IPS-18a (cell line): ENCODE results near the gene CTLA4.

Experiments used
- H3K27ac ChIP-seq: one replicate; pipeline ENCODE4 v1.5.1; 2013; ENCODE audit warnings: low read length
- H3K27me3 ChIP-seq: one replicate; pipeline ENCODE4 v1.6.1; 2013; ENCODE audit warnings: mild to moderate bottlenecking, low read length; ENCODE audit not compliant: control insufficient read depth, insufficient read depth
- H3K36me3 ChIP-seq: one replicate; pipeline ENCODE4 v1.6.1; 2013; ENCODE audit warnings: low read depth, low read length; ENCODE audit not compliant: control insufficient read depth
- H3K4me1 ChIP-seq: one replicate; pipeline ENCODE4 v1.6.1; 2013; ENCODE audit warnings: low read depth, low read length; ENCODE audit not compliant: control insufficient read depth
- H3K4me3 ChIP-seq: one replicate; pipeline ENCODE4 v1.5.1; 2013; ENCODE audit warnings: low read length
- H3K9ac ChIP-seq: one replicate; pipeline ENCODE4 v1.6.1; 2013; ENCODE audit warnings: mild to moderate bottlenecking, low read length, moderate library complexity
- H3K9me3 ChIP-seq: one replicate; pipeline ENCODE4 v1.6.1; 2013; ENCODE audit warnings: low read depth, low read length; ENCODE audit not compliant: control insufficient read depth

CTLA4 gene

GRCh38 chr2:203913947-203914346 is 46.4 kb downstream of the CTLA4 start:
- Histone ChIP-seq H3K4me3 (no peak overlapping the region), H3K36me3 (no peaks in the 10 kb centered on the region), H3K27ac (no peak overlapping the region), H3K27me3 (no peaks in the 10 kb centered on the region), H3K4me1 (no peaks in the 10 kb centered on the region), H3K9me3 (no peaks in the 10 kb centered on the region), H3K9ac (no peak overlapping the region)

GRCh38 chr2:203914546-203915182 is 47.1 kb downstream of the CTLA4 start:
- no peaks in the 10 kb centered on the region for H3K27me3 ChIP-seq
- H3K9ac ChIP-seq, result no peak overlapping the region
- no peaks in the 10 kb centered on the region for H3K4me1 ChIP-seq
- H3K27ac ChIP-seq, result no peak overlapping the region
- no peaks in the 10 kb centered on the region for H3K36me3 ChIP-seq
- no peaks in the 10 kb centered on the region for H3K9me3 ChIP-seq
- no peak overlapping the region for H3K4me3 ChIP-seq

- no peaks in the 10 kb centered on the region for H3K9me3 ChIP-seq
- no peaks in the 10 kb centered on the region for H3K36me3 ChIP-seq
- H3K4me1 ChIP-seq, result no peaks in the 10 kb centered on the region
- no peaks in the 10 kb centered on the region for H3K27me3 ChIP-seq
- no peak overlapping the region for H3K27ac ChIP-seq
- no peak overlapping the region for H3K9ac ChIP-seq
- H3K4me3 ChIP-seq, result no peak overlapping the region
Observed at GRCh38 chr2:203915256-203915655, 47.7 kb downstream of the CTLA4 start.

- H3K9ac ChIP-seq, result no peak overlapping the region
- H3K4me3 ChIP-seq, result no peak overlapping the region
- no peaks in the 10 kb centered on the region for H3K9me3 ChIP-seq
- no peaks in the 10 kb centered on the region for H3K4me1 ChIP-seq
- H3K27ac ChIP-seq, result no peak overlapping the region
- H3K27me3 ChIP-seq, result no peaks in the 10 kb centered on the region
- no peaks in the 10 kb centered on the region for H3K36me3 ChIP-seq
Observed at GRCh38 chr2:203916756-203917155, 49.2 kb downstream of the CTLA4 start.

- Histone ChIP-seq H3K4me1 (no peaks in the 10 kb centered on the region), H3K27me3 (no peaks in the 10 kb centered on the region), H3K9ac (no peak overlapping the region), H3K4me3 (no peak overlapping the region), H3K36me3 (no peaks in the 10 kb centered on the region), H3K27ac (no peak overlapping the region), H3K9me3 (no peaks in the 10 kb centered on the region)
Observed at GRCh38 chr2:203918264-203918663, 50.7 kb downstream of the CTLA4 start.

- Histone ChIP-seq H3K4me3 (no peak overlapping the region), H3K27ac (no peak overlapping the region), H3K9me3 (no peaks in the 10 kb centered on the region), H3K36me3 (no peaks in the 10 kb centered on the region), H3K4me1 (no peaks in the 10 kb centered on the region), H3K9ac (no peak overlapping the region), H3K27me3 (no peaks in the 10 kb centered on the region)
Observed at GRCh38 chr2:203918839-203919238, 51.3 kb downstream of the CTLA4 start.
